HL-60/S4 treated with retinoic acid at 250 ng/mL for 4 days and 3 days (cell line): ENCODE data around the gene RPS19BP1.

Experiments
- in situ Hi-C: fragments of 300-500 bp; cut with MboI; formaldehyde crosslinking; loops from 2 replicates; pipeline ENCODE4 v1.7.0; 2022; ENCODE audit warnings: low sequenced_read_pairs

Gene RPS19BP1

GRCh38 chr22:39492186-39492585 lies 40.4 kb downstream of the RPS19BP1 start:
- in situ Hi-C loops, result no loop called here

DNA sequence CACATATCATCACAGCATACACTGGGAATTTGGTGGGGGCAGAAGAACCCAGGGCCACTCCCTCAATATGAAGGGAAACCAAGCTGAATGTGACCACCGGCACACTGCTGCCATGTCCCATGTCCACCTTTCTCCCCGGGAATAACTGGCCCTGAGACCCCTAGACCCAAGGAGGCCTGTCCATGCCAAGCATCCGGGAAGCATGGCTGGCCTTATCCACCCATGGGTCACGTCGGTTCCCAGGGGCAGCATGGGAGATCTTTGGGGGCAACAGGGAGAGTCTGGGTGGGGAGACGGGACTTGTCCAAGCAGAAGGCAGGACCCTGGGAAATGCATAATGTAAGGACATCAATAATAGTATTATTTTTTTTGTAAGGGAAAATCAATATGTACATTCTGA lies 40.9 kb downstream of the RPS19BP1 start:
- in situ Hi-C loops, result no loop called here

DNA sequence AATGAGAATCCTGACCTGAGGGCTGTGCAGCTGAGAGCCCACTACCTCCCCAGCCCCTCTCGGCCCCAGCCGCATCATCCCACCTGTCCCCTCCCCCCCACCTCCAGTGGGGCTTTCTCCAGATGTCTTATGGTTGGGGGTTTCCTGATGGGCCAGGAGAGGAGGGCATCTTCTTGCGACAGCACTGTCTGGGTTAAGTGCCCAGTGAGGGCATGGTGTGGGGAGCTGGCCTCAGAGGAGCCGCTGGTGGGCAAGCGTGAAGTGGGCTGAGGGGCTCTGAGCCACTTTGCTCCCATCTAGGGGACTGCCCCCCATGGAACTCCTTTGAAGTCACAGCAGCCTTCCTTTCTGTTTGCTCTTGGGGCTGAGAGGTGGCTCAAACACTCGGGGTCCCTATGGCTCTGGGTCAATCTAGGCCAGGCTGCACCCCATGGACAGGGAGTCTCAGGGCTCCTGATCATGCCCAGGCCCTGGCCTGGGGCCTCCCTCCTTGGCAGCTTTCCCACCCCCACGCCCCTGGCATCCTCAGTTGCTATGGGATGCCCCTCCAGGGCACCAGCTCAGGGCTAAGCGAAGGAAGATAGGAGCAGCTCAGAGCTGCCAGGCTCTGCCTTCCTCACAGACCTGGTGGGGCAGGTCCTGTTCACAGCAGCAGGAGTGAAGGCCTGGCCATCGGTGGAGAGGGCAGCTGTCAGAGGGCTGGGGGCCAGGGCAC lies 41.4 kb downstream of the RPS19BP1 start:
- in situ Hi-C loops, result no loop called here

- in situ Hi-C loops, result no loop called here
Measured at GRCh38 chr22:39490135-39490798, 42.3 kb downstream of the RPS19BP1 start.

DNA sequence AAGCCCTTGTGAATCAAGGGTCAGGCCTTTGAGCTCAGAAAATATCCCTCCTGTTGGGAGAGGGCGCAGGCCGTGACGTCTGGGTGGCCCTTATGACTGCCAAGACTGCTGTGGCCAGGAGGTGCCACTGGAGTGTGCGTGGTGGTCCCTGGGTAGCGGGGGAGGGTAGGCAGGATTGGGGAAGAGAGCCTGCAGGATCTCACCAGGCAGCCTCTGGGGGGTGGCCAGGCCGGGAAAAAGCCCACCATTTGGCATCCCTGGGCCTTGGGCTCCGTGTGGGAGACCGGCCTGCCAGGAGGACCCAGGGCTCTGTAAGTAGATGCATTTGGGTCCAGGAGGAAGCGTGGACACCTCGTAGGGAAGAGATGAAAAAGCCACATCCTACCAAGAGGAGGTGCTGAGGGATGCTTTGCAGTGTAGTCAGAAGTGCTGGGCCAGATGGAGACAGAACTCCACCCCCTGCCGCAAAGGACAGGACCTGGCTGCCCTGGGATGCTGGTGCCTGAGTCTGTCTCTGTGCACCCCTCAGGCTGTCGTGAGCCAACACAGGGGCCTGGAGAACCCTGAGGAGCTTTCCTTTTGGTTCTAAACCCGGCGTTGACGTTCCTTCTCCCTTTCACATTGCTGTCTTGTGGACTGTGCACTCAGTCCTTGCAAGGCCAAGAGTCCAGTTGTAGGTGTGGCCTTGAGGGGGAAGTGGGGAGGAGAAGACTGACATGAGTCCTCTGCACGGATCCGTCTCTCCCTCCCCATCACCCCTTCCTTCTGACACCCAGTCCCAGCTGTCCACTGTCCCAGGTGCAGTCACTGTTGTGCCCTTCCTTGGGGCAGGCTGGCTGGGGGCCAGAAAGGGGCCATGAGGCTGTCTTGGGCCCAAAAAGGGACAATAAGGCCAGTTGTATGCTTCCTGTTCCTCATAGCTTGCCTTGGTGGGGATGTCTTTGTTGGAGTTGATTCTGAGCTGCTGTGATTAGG lies 43.2 kb downstream of the RPS19BP1 start:
- in situ Hi-C loops, result no loop called here

GRCh38 chr22:39488563-39489083 lies 43.9 kb downstream of the RPS19BP1 start:
- in situ Hi-C loops, result no loop called here

DNA sequence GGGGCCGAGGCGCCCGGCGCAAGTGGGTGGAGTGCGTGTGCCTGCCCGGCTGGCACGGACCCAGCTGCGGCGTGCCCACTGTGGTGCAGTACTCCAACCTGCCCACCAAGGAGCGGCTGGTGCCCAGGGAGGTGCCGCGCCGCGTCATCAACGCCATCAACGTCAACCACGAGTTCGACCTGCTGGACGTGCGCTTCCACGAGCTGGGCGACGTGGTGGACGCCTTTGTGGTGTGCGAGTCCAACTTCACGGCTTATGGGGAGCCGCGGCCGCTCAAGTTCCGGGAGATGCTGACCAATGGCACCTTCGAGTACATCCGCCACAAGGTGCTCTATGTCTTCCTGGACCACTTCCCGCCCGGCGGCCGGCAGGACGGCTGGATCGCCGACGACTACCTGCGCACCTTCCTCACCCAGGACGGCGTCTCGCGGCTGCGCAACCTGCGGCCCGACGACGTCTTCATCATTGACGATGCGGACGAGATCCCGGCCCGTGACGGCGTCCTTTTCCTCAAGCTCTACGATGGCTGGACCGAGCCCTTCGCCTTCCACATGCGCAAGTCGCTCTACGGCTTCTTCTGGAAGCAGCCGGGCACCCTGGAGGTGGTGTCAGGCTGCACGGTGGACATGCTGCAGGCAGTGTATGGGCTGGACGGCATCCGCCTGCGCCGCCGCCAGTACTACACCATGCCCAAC lies 44.6 kb downstream of the RPS19BP1 start:
- in situ Hi-C loops, result no loop called here

DNA sequence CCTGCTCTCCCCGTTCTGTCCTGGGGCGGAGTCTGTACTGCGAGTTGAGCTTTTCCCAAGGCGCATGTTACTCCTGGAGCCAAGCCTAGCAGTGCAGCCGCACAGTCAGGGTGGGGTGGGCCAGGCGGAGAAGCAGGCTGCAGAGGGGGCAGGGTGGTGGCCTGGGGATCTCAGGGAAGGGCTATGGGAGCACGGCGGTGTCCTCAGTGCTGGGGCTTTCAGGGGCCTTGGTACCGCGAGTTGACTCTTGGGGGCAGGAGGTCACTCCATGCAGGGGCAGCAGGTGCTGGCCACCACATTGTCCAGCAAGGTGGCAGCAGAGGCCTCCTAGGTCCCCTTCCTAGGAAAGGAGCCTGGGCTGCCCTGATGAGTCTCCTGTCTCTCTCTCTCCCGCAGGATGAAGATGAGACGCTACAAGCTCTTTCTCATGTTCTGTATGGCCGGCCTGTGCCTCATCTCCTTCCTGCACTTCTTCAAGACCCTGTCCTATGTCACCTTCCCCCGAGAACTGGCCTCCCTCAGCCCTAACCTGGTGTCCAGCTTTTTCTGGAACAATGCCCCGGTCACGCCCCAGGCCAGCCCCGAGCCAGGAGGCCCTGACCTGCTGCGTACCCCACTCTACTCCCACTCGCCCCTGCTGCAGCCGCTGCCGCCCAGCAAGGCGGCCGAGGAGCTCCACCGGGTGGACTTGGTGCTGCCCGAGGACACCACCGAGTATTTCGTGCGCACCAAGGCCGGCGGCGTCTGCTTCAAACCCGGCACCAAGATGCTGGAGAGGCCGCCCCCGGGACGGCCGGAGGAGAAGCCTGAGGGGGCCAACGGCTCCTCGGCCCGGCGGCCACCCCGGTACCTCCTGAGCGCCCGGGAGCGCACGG lies 45.4 kb downstream of the RPS19BP1 start:
- in situ Hi-C loops, result no loop called here

DNA sequence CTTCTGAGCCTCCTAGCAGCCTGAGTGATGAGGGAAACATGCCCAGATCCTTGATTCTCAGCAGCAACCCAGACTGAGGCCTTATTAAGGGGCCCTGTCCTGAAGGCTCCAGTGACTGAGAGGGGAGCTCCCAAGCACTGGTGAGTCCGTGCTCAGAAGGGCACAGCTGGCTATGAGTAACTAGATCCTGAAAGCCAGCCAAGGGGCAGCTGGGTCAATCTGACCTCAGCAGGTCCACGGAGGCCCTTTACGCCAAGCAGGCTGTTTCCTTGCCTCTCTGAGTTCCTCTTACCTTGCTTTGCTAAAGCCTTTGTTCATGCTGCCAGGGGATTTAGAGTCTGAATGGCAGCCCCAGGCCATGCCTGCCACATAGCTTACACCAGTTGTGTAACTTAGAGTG lies 49.8 kb downstream of the RPS19BP1 start:
- in situ Hi-C loops, result no loop called here

DNA sequence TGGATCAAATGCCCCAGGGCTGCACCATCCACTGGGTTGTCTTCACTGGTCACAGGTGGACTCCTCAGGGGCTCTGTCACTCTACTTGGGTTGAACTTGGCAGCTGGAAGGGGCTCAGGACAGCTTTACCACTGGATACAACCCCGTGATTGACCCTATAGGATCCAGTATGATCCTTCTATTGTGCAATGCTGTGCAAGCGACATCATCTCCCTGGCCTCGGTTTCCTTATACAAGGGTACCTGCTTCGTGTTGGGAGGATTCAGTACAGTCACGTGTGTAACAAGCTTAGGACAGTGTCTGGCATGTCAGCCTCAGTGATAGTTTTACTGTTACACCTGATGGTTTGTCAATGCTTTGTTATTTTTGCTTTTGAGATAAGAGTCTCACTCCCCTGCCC lies 51.0 kb downstream of the RPS19BP1 start:
- in situ Hi-C loops, result no loop called here

DNA sequence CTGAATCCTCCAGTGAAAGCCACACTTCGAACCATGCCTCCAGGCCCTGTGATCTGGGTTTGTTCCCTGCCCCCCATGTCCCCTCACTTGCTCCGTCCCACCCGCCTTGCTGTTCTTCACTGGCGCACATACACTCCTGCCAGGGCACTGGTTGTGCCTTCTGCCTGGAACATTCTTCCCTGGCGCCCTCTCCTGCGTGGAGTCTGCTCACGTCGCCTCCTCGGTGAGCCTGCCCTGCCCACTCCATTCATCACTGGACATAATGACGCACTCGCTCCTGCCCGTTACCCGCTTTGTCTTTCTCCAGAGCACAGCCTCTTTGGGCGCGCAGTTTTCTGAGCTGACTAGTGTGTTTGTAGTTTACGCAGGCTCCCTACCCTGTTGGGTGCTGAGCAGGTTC lies 51.5 kb downstream of the RPS19BP1 start:
- in situ Hi-C loops, result no loop called here

- in situ Hi-C loops, result no loop called here
Measured at GRCh38 chr22:39480557-39480956, 52.0 kb downstream of the RPS19BP1 start.

GRCh38 chr22:39479254-39479653 lies 53.3 kb downstream of the RPS19BP1 start:
- in situ Hi-C loops, result no loop called here
